Midbrain (tissue), 1 donor: ENCODE results near the gene FBXW10.
A peak's percentile ranks its signal among the peaks of the same experiment; 100 is the strongest.
"Not testable (repeated sequence)": the region's sequence is repeated elsewhere in the genome, so short reads cannot be mapped to it uniquely, and the experiment has no call there.

Experiments used
- DNase-seq: peaks from one replicate; lab custom pipeline; 2025; lab: John Stamatoyannopoulos, UW

Gene FBXW10

DNA sequence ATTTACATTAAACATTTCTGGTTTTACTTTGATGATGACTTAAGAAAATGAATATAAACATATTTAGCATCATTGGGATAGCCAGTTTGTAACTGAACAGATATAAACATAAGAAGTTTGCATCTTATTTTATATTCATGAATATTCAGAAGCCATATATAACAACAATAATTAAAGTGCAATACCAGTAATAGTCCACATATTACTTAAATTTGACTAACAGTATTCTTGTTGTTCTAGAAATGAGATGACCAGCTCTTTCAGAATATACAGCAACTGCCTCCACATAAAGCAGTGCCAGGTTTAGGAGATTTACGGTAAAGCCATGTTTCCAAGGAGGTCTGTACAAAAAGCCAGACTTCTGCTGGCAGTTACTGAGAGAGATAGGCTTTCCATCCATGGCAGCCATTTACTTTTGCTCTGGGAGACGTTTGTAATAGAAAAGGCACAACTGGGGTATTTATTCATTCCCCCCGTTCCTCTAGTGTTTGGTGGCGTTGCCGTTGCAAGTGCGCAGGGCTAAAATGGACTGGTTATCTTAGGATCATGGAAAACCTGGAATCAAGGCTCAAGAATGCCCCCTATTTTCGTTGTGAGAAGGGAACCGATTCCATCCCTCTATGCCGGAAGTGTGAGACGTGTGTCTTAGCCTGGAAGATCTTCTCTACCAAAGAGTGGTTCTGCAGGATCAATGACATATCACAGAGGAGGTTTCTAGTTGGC, at the start of gene FBXW10:
Gene FBXW10 (plus strand): TSS at position 356 of the 723 bp plus-strand sequence. CDS start 191 bp downstream, at position 547.
- not testable (repeated sequence) for DNase-seq

DNA sequence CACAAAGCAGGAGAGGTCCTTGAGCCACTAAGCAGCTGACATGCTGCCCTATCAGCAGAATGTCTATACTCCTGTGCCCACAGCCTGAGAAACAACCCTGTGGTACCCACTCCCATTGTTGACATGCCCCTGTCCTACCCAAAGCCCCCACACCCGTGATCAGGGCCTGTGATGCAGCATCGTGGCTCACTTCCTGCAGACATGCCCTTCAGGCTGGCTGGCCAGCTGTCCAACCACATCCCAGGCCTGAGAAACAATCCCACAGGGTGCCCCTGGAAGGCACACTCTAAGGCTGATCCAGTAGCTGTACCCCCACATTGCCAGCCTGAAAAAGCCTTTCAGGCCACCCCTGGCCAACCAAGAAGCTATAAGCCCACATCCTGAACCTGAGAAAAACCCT, 48.7 kb upstream of the FBXW10 start:
- not testable (repeated sequence) for DNase-seq

DNA sequence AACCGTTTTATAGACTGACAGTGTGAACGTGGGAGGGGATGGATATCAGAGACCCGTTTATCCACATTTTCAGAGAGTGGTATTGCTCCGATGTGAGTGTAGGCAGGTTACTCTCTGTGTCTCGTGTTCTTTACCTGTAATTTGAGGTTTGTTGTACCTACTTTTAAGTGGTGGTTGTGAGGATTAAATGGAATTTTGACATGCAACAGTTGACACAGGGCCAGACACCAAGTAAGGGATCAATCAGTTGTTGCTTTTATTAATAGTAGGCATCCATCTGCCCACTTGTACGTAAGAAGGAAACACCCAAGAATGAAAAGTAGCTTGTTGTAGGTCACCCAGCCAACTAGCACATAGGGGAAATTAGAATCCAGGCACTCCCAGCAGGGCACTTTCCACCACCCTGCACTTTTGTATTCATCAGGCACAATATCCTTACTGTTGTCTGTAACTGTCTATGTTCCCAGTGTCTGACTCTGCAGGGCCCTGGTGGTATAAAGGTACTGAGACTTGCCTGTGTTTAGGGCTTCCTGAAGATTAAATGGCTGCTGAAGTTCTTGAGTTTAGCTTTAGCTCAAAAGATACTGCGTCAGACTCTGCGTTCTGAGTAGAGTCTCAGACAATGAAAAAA, 45.3 kb upstream of the FBXW10 start:
- DNase-seq, result not testable (repeated sequence)

GRCh38 chr17:18705955-18706354, 37.9 kb upstream of the FBXW10 start:
- DNase-seq, result not testable (repeated sequence)

- not testable (repeated sequence) for DNase-seq
Observed at GRCh38 chr17:18708215-18708614, 35.6 kb upstream of the FBXW10 start.

GRCh38 chr17:18712354-18712999, 31.4 kb upstream of the FBXW10 start:
- DNase-seq, result peak; percentile 50

GRCh38 chr17:18718643-18719427, 25.0 kb upstream of the FBXW10 start:
- not testable (repeated sequence) for DNase-seq

- not testable (repeated sequence) for DNase-seq
Observed at GRCh38 chr17:18719428-18720110, 24.3 kb upstream of the FBXW10 start.

DNA sequence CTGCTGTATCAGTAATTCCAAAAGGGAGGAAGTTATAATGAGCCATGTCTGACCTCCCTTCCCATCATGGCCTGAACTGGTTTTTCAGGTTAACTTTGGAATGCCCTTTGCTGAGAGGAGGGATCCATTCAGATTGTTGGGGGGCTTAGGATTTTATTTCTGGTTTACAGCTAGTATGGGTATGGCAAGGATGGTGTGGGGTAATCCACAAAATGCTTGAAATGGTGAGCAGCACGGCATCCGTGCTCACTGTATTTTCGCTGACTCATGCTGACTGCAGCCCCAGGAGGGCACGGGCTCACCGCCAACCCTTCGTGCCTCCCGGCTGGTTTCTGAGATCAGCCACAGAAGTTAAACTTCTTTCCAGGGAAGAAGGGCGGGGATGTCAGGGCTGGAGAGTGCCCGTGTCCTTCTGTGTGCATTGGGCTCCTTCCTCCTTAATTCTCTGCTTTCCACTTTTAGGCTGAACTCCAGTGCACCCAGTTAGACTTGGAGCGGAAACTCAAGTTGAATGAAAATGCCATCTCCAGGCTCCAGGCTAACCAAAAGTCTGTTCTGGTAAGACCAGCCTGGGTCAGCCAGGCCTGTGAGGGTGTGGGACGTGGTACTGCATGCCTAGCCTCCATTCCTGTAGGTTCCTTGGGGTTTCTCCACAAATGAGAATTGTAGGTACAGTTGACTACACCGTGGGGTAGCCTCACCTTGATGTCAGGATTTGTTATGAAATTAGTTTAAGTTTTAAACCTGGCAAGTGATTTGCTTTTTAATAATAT, 21.9 kb upstream of the FBXW10 start:
- not testable (repeated sequence) for DNase-seq

DNA sequence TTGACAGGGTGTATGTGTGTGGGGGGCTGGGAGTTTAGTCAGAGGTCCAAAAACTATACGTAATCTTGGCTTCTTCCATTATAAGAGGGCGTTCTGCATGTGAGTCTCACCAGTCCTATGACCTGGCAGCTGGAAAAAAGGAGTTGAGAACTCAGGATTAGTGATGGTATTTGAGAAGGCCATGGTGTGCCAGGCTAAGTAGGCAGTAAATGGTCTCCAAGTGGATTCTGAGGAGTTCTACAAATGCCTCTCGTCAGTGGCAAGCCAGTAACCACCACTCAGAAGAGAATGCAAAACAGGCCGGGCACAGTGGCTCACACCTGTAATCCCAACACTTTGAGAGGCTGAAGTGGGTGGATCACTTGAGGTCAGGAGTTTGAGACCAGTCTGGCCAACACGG, 21.2 kb upstream of the FBXW10 start:
- not testable (repeated sequence) for DNase-seq

GRCh38 chr17:18723509-18723908, 20.3 kb upstream of the FBXW10 start:
- DNase-seq, result not testable (repeated sequence)

DNA sequence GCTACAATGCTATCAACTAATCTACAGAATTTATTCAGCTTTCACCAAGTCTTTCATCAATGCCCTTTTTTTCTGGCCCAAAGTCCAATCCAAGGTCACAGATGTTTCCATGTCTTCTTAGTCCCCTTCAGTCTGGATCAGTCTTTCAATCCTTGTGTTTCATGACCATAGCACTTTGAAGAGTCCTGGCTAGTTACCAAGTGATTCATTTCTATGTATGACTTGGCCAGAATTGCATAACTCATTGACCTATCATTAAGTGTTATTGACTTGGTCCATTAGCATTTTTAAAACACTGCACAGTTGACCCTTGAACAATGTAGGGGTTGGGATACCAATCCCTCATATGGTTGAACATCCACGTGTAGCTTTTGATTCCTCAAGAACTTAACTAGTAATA, 11.4 kb upstream of the FBXW10 start:
- DNase-seq, result not testable (repeated sequence)

DNA sequence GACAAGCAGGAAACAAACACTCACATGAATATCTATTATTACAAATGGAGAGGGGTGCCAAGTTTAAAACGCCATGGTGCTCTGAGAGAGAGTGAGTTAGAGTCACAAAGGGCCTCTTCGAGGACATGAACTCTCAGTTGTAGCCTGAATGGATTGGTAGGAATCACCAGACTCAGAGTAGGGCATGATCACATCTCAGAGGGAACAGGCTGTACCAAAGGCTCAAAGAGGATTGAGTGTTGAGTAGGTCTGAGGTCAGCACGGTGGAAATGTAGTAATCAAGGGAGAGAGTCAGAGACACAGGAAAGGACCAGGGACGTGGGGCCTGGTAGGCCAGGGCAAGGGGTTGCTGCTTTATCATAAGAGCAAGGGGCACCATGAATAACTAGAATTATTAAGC, 10.5 kb upstream of the FBXW10 start:
- not testable (repeated sequence) for DNase-seq

GRCh38 chr17:18739616-18740391, 4.0 kb upstream of the FBXW10 start:
- DNase-seq, result not testable (repeated sequence)

GRCh38 chr17:18741228-18741627, 2.6 kb upstream of the FBXW10 start:
- DNase-seq, result not testable (repeated sequence)

GRCh38 chr17:18744726-18745125, 872 bp downstream of the FBXW10 start:
- DNase-seq, result not testable (repeated sequence)

- DNase-seq, result not testable (repeated sequence)
Observed at GRCh38 chr17:18746551-18746950, 2.7 kb downstream of the FBXW10 start.

GRCh38 chr17:18747501-18747900, 3.6 kb downstream of the FBXW10 start:
- not testable (repeated sequence) for DNase-seq

- DNase-seq, result not testable (repeated sequence)
Observed at GRCh38 chr17:18750242-18750641, 6.4 kb downstream of the FBXW10 start.
